HEK293 (cell line): ENCODE data around the gene PRDX2.
A peak's percentile ranks its signal among the peaks of the same experiment; 100 is the strongest.

Experiments
- FEZF1 ChIP-seq: fragments of 450-650 bp; formaldehyde crosslinking; IDR thresholded peaks from 2 replicates; pipeline ENCODE4 v1.5.1; 2016; ENCODE audit warnings: missing biosample characterization, missing genetic modification characterization
- GLIS2 ChIP-seq: fragments of 450-650 bp; formaldehyde crosslinking; IDR thresholded peaks from 2 replicates; pipeline ENCODE4 v1.5.1; 2016; ENCODE audit warnings: missing biosample characterization, missing genetic modification characterization
- HOXA7 ChIP-seq: sonication (generic); formaldehyde crosslinking; IDR thresholded peaks from 2 replicates; pipeline ENCODE4 v1.8.1; 2022; ENCODE audit warnings: missing genetic modification reagents, borderline replicate concordance
- KLF1 ChIP-seq: fragments of 450-650 bp; formaldehyde crosslinking; IDR thresholded peaks from 2 replicates; pipeline ENCODE4 v1.5.1; 2016; ENCODE audit warnings: missing biosample characterization, missing genetic modification characterization
- KLF10 ChIP-seq: fragments of 450-650 bp; IDR thresholded peaks from 2 replicates; pipeline ENCODE4 v1.5.1; 2018; ENCODE audit warnings: missing biosample characterization, mild to moderate bottlenecking, missing genetic modification characterization
- KLF8 ChIP-seq: fragments of 450-650 bp; formaldehyde crosslinking; IDR thresholded peaks from 2 replicates; pipeline ENCODE4 v1.5.1; 2016; ENCODE audit warnings: missing biosample characterization, missing genetic modification characterization
- ZBTB20 ChIP-seq: fragments of 450-650 bp; formaldehyde crosslinking; IDR thresholded peaks from 2 replicates; pipeline ENCODE4 v1.5.1; 2016; ENCODE audit warnings: missing biosample characterization, missing genetic modification characterization
- ZBTB7A ChIP-seq: fragments of 450-650 bp; formaldehyde crosslinking; IDR thresholded peaks from 2 replicates; pipeline ENCODE4 v1.5.1; 2016; ENCODE audit warnings: low read depth, missing biosample characterization, missing genetic modification characterization
- ZNF138 ChIP-seq: fragments of 450-650 bp; formaldehyde crosslinking; IDR thresholded peaks from 2 replicates; pipeline ENCODE4 v1.5.1; 2016; ENCODE audit warnings: missing biosample characterization, missing genetic modification characterization, borderline replicate concordance
- ZNF184 ChIP-seq: fragments of 450-650 bp; IDR thresholded peaks from 2 replicates; pipeline ENCODE4 v1.5.1; 2018; ENCODE audit warnings: missing biosample characterization, mild to moderate bottlenecking, missing genetic modification characterization
- ZNF266 ChIP-seq: fragments of 450-650 bp; formaldehyde crosslinking; IDR thresholded peaks from 2 replicates; pipeline ENCODE4 v1.5.1; 2016; ENCODE audit warnings: missing biosample characterization, missing genetic modification characterization, low read depth
- ZNF354C ChIP-seq: fragments of 450-650 bp; formaldehyde crosslinking; IDR thresholded peaks from 2 replicates; pipeline ENCODE4 v1.5.1; 2016; ENCODE audit warnings: missing biosample characterization, missing genetic modification characterization, low read depth, borderline replicate concordance
- ZNF423 ChIP-seq: fragments of 450-650 bp; formaldehyde crosslinking; IDR thresholded peaks from 2 replicates; pipeline ENCODE4 v1.5.1; 2016; ENCODE audit warnings: missing biosample characterization, missing genetic modification characterization
- ZNF600 ChIP-seq: fragments of 450-650 bp; formaldehyde crosslinking; IDR thresholded peaks from 2 replicates; pipeline ENCODE4 v1.5.1; 2016; ENCODE audit warnings: missing biosample characterization, missing genetic modification characterization
- ZNF610 ChIP-seq: fragments of 450-650 bp; formaldehyde crosslinking; IDR thresholded peaks from 2 replicates; pipeline ENCODE4 v1.5.1; 2016; ENCODE audit warnings: missing biosample characterization, missing genetic modification characterization, borderline replicate concordance
- ZNF621 ChIP-seq: fragments of 450-650 bp; formaldehyde crosslinking; IDR thresholded peaks from 2 replicates; pipeline ENCODE4 v1.5.1; 2017; ENCODE audit warnings: missing biosample characterization, missing genetic modification characterization
- ZNF677 ChIP-seq: fragments of 450-650 bp; IDR thresholded peaks from 2 replicates; pipeline ENCODE4 v1.5.0; 2018; ENCODE audit warnings: missing biosample characterization, mild to moderate bottlenecking, missing genetic modification characterization, moderate library complexity
- ZNF768 ChIP-seq: fragments of 450-650 bp; formaldehyde crosslinking; IDR thresholded peaks from 2 replicates; pipeline ENCODE4 v1.5.1; 2018; ENCODE audit warnings: missing biosample characterization, mild to moderate bottlenecking, missing genetic modification characterization
- TF ChIP-seq, protein P1 (sequence below): fragments of 450-650 bp; formaldehyde crosslinking; conservative IDR thresholded peaks from 2 replicates; pipeline ENCODE4 v1.5.1; 2016; ENCODE audit warnings: low read depth, missing biosample characterization, missing genetic modification characterization
- TF ChIP-seq, protein P2 (sequence below): fragments of 450-650 bp; formaldehyde crosslinking; IDR thresholded peaks from 2 replicates; pipeline ENCODE4 v1.5.1; 2016; ENCODE audit warnings: missing biosample characterization, missing genetic modification characterization
- TF ChIP-seq, protein P3 (sequence below): fragments of 450-650 bp; formaldehyde crosslinking; IDR thresholded peaks from 2 replicates; pipeline ENCODE4 v1.5.1; 2016; ENCODE audit warnings: missing biosample characterization, missing genetic modification characterization, low read depth
- TF ChIP-seq, protein P4 (sequence below): fragments of 450-650 bp; formaldehyde crosslinking; IDR thresholded peaks from 2 replicates; pipeline ENCODE4 v1.5.1; 2017; ENCODE audit warnings: missing biosample characterization, missing genetic modification characterization
- TF ChIP-seq, protein P5 (sequence below): fragments of 450-650 bp; formaldehyde crosslinking; IDR thresholded peaks from 2 replicates; pipeline ENCODE4 v1.5.1; 2016; ENCODE audit warnings: missing biosample characterization, missing genetic modification characterization
- TF ChIP-seq, protein P6 (sequence below): fragments of 450-650 bp; formaldehyde crosslinking; IDR thresholded peaks from 2 replicates; pipeline ENCODE4 v1.5.1; 2016; ENCODE audit warnings: missing biosample characterization, missing genetic modification characterization, borderline replicate concordance

Gene PRDX2

DNA sequence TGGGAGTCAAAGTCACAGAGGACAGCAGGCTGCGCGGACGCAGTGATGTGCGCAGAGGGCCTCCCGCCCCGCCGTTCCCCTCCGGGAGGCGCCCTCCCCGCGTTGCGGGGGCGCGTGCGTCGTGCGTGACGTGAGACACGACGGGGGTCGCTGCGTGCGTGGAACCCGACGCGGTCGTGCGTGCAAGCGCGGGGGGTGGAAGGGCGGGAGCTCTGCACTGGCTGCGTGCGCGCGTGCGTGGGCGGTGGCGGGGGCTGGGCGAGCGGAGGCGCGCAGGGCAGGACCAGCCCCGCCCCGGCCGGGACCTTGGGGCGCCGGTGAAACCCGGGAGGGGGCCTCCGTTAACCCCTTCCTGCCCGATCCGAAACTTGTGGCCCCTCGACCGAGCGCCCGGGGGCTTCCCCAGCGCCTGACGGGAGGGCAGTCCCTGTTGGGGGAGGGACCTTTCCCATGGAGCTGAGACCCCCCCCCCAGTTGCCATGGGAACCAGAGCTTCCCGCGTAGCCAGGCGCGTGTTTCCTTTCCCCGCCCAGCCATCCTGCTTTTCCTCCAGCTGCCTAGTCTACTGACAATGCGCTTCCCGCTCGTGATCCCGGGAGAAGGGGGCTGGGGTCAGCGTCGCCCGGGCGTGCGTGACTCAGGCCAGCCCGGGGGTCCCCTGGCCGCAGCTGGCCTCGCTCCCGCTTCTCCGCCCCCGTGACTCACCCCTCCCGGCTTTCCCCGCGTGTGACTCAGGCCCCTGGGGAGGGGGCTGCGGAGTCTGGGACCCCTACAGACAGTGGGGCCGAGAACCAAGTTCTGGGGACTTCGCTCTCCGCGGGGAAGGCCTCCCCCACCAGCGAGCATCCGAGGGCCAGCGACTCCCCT lies 18.9 kb downstream of the PRDX2 start (continued):
- TF ChIP-seq, protein P1, sequence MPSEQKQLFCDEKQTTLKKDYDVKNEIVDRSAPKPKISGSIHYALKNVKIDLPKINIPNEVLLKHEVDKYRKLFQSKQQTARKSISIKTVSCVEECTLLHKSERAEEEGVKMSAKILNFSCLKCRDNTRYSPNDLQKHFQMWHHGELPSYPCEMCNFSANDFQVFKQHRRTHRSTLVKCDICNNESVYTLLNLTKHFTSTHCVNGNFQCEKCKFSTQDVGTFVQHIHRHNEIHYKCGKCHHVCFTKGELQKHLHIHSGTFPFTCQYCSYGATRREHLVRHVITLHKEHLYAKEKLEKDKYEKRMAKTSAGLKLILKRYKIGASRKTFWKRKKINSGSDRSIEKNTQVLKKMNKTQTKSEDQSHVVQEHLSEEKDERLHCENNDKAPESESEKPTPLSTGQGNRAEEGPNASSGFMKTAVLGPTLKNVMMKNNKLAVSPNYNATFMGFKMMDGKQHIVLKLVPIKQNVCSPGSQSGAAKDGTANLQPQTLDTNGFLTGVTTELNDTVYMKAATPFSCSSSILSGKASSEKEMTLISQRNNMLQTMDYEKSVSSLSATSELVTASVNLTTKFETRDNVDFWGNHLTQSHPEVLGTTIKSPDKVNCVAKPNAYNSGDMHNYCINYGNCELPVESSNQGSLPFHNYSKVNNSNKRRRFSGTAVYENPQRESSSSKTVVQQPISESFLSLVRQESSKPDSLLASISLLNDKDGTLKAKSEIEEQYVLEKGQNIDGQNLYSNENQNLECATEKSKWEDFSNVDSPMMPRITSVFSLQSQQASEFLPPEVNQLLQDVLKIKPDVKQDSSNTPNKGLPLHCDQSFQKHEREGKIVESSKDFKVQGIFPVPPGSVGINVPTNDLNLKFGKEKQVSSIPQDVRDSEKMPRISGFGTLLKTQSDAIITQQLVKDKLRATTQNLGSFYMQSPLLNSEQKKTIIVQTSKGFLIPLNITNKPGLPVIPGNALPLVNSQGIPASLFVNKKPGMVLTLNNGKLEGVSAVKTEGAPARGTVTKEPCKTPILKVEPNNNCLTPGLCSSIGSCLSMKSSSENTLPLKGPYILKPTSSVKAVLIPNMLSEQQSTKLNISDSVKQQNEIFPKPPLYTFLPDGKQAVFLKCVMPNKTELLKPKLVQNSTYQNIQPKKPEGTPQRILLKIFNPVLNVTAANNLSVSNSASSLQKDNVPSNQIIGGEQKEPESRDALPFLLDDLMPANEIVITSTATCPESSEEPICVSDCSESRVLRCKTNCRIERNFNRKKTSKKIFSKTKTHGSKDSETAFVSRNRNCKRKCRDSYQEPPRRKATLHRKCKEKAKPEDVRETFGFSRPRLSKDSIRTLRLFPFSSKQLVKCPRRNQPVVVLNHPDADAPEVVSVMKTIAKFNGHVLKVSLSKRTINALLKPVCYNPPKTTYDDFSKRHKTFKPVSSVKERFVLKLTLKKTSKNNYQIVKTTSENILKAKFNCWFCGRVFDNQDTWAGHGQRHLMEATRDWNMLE (tag by site-specific recombination), result peak; percentile 34; the same call in 1 of the 2 replicates
- TF ChIP-seq ZNF266 (tag by site-specific recombination) (no peak), ZNF768 (tag by site-specific recombination) (no peak), GLIS2 (tag by site-specific recombination) (peak; percentile 92), ZNF184 (tag by site-specific recombination) (no peak), ZBTB20 (tag by site-specific recombination) (no peak; the same call in 1 of the 2 replicates), HOXA7 (CRISPR knock-in tag) (no peak), ZNF600 (tag by site-specific recombination) (peak; percentile 58; the same call in 1 of the 2 replicates), KLF1 (peak; percentile 71), ZNF138 (tag by site-specific recombination) (no peak), KLF8 (tag by site-specific recombination) (peak; percentile 84), ZNF610 (tag by site-specific recombination) (0 out of 2 replicates have a peak, but pooled peaks have one; percentile 30), ZNF677 (tag by site-specific recombination) (peak; percentile 50; the same call in 1 of the 2 replicates), ZBTB7A (tag by site-specific recombination) (peak; percentile 95), FEZF1 (tag by site-specific recombination) (no peak), ZNF354C (no peak), KLF10 (tag by site-specific recombination) (peak; percentile 88), ZNF621 (tag by site-specific recombination) (no peak), ZNF423 (tag by site-specific recombination) (peak; percentile 88)
- TF ChIP-seq, protein P2, sequence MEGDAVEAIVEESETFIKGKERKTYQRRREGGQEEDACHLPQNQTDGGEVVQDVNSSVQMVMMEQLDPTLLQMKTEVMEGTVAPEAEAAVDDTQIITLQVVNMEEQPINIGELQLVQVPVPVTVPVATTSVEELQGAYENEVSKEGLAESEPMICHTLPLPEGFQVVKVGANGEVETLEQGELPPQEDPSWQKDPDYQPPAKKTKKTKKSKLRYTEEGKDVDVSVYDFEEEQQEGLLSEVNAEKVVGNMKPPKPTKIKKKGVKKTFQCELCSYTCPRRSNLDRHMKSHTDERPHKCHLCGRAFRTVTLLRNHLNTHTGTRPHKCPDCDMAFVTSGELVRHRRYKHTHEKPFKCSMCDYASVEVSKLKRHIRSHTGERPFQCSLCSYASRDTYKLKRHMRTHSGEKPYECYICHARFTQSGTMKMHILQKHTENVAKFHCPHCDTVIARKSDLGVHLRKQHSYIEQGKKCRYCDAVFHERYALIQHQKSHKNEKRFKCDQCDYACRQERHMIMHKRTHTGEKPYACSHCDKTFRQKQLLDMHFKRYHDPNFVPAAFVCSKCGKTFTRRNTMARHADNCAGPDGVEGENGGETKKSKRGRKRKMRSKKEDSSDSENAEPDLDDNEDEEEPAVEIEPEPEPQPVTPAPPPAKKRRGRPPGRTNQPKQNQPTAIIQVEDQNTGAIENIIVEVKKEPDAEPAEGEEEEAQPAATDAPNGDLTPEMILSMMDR (tag by site-specific recombination), result peak; percentile 37; the same call in 1 of the 2 replicates
- TF ChIP-seq, protein P3, sequence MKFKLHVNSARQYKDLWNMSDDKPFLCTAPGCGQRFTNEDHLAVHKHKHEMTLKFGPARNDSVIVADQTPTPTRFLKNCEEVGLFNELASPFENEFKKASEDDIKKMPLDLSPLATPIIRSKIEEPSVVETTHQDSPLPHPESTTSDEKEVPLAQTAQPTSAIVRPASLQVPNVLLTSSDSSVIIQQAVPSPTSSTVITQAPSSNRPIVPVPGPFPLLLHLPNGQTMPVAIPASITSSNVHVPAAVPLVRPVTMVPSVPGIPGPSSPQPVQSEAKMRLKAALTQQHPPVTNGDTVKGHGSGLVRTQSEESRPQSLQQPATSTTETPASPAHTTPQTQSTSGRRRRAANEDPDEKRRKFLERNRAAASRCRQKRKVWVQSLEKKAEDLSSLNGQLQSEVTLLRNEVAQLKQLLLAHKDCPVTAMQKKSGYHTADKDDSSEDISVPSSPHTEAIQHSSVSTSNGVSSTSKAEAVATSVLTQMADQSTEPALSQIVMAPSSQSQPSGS (tag by site-specific recombination), result no peak
- TF ChIP-seq, protein P4, sequence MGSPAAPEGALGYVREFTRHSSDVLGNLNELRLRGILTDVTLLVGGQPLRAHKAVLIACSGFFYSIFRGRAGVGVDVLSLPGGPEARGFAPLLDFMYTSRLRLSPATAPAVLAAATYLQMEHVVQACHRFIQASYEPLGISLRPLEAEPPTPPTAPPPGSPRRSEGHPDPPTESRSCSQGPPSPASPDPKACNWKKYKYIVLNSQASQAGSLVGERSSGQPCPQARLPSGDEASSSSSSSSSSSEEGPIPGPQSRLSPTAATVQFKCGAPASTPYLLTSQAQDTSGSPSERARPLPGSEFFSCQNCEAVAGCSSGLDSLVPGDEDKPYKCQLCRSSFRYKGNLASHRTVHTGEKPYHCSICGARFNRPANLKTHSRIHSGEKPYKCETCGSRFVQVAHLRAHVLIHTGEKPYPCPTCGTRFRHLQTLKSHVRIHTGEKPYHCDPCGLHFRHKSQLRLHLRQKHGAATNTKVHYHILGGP, result no peak
- TF ChIP-seq, protein P5, sequence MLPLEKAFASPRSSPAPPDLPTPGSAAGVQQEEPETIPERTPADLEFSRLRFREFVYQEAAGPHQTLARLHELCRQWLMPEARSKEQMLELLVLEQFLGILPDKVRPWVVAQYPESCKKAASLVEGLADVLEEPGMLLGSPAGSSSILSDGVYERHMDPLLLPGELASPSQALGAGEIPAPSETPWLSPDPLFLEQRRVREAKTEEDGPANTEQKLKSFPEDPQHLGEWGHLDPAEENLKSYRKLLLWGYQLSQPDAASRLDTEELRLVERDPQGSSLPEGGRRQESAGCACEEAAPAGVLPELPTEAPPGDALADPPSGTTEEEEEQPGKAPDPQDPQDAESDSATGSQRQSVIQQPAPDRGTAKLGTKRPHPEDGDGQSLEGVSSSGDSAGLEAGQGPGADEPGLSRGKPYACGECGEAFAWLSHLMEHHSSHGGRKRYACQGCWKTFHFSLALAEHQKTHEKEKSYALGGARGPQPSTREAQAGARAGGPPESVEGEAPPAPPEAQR (tag by site-specific recombination), result no peak
- TF ChIP-seq, protein P6, sequence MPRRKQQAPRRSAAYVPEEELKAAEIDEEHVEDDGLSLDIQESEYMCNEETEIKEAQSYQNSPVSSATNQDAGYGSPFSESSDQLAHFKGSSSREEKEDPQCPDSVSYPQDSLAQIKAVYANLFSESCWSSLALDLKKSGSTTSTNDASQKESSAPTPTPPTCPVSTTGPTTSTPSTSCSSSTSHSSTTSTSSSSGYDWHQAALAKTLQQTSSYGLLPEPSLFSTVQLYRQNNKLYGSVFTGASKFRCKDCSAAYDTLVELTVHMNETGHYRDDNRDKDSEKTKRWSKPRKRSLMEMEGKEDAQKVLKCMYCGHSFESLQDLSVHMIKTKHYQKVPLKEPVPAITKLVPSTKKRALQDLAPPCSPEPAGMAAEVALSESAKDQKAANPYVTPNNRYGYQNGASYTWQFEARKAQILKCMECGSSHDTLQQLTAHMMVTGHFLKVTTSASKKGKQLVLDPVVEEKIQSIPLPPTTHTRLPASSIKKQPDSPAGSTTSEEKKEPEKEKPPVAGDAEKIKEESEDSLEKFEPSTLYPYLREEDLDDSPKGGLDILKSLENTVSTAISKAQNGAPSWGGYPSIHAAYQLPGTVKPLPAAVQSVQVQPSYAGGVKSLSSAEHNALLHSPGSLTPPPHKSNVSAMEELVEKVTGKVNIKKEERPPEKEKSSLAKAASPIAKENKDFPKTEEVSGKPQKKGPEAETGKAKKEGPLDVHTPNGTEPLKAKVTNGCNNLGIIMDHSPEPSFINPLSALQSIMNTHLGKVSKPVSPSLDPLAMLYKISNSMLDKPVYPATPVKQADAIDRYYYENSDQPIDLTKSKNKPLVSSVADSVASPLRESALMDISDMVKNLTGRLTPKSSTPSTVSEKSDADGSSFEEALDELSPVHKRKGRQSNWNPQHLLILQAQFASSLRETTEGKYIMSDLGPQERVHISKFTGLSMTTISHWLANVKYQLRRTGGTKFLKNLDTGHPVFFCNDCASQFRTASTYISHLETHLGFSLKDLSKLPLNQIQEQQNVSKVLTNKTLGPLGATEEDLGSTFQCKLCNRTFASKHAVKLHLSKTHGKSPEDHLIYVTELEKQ (tag by site-specific recombination), result 0 out of 2 replicates have a peak, but pooled peaks have one; percentile 20
